Left kidney (tissue), 8 donors: ENCODE data around the gene NEK5. TPM values are rescaled to one million over a fixed set of nuclear protein-coding genes. Genes with fewer than 3 reads are reported as not detected.
"Not testable (repeated sequence)": the region's sequence is repeated elsewhere in the genome, so short reads cannot be mapped to it uniquely, and the experiment has no call there.

Experiments used
- DNase-seq: peaks from one replicate; pipeline ENCODE4 v3.0.0-alpha.2; 2013
- long read RNA-seq, 8 donors: transcript quantifications; one replicate each; lab custom pipeline, GENCODE V29; 2026
- polyA plus RNA-seq: library from polyadenylated mRNA; unstranded; fragments of 120-200 nt; gene quantifications from one replicate; pipeline ENCODE4 v1.2.1, GENCODE V29; 2013; ENCODE audit not compliant: insufficient read length

Gene NEK5, protein sequence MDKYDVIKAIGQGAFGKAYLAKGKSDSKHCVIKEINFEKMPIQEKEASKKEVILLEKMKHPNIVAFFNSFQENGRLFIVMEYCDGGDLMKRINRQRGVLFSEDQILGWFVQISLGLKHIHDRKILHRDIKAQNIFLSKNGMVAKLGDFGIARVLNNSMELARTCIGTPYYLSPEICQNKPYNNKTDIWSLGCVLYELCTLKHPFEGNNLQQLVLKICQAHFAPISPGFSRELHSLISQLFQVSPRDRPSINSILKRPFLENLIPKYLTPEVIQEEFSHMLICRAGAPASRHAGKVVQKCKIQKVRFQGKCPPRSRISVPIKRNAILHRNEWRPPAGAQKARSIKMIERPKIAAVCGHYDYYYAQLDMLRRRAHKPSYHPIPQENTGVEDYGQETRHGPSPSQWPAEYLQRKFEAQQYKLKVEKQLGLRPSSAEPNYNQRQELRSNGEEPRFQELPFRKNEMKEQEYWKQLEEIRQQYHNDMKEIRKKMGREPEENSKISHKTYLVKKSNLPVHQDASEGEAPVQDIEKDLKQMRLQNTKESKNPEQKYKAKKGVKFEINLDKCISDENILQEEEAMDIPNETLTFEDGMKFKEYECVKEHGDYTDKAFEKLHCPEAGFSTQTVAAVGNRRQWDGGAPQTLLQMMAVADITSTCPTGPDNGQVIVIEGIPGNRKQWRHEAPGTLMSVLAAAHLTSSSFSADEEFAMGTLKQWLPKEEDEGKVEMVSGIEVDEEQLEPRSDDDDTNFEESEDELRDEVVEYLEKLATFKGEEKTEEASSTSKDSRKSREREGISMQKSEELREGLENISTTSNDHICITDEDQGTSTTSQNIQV
- polyA plus RNA-seq = 7.1 TPM
- long read RNA-seq, donor 1 = 0 reads
- long read RNA-seq, donor 2 = 0 reads
- long read RNA-seq, donor 3 = 0 reads
- long read RNA-seq, donor 4 = 0 reads
- long read RNA-seq, donor 5 = 0 reads
- long read RNA-seq, donor 6 = 0 reads
- long read RNA-seq, donor 7, full-length matches to known transcripts = 1 of 1 reads
- long read RNA-seq, donor 7, partial matches to known transcripts = 0 of 1 reads
- long read RNA-seq, donor 7, other reads (novel, unspliced or antisense) = 0 of 1 reads
- long read RNA-seq, donor 8 = 0 reads

DNA sequence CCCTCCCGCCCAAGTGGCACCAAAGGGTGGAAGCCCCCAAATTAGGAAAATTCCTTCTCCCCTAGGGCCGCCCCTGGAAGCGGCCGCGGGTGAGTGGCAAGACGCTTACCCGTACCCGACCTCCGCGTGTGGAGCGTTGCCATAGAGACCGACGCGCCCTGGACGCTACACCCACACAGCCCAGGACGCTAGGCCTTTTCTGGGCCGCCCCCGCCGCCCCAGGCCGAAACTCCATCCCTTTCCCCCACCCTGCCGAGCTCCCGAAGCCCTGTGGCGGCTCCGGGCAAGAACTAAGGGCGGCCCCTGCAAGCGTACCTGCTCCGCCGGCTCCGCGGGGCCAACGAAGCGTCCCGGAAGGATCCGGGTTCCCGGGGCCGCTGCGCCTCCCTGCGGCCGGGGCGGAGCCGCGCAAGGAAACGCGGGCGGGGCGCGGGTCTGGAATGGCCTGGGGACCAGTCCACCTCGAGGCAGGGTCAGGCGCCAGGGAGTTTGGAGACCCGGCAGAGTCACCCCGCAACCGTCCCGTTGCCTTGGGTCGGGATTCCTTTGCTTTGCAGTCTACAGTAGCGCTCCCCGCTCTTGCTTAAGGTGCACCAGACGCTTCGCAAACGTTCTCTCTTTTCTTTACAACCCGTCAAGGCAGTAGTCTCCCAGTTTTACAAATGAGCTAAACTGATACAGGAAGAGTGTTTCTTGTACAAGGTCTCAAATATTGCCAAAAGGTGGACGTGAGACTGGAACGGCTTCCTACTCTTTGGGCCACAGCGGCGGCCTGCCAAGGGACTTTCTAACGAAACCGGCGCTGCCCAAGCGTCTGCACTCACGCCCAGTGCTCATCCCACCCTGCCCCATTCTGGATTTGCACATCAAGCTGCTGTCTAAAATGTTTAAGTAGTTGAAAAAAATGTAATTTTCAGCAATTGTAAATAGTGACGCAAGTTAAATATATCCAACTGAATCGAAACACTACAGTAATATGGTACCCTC, at the start of gene NEK5:
Gene NEK5 (minus strand): TSS at position 360 of the 987 bp plus-strand sequence. CDS start 1,591 bp downstream, outside the sequence.
- DNase-seq = peak; percentile 72

DNA sequence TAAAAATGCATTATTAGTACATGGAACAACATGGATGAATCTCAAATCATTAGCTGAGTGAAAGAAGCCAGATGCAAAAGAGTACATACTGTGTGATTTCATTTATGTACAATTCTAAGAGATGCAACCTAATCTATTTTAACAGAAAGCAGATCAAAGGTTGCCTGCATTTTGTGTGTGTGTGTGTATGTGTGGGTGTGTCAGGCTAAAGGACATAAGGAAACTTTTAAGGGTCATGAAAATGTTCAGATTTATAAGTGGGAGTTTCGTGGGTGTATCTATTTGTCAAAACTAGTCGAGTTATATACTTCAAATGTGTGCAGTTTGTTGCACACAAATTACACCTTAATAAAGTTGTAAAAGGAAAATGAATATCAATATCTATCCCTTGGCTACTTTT, 48.4 kb upstream of the NEK5 start:
- no peak for DNase-seq

DNA sequence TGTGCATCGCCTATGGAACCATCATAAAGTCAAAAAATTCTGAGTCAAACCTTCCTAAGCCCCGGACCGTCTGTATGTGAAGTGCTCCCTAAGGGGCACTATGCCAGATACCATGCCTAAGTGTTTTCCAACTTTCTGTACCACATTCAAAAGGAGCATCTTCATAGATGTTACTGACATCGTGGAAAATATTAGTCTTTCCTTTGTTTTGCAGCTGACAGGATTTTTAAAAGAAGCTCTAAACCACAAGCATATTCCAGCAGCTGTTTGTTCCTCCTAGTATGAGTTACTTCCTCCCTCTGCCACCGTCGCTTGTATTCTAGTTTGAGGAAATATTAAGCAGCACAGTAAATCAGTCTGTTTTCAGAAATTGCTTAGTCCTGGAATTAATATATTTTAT, 45.1 kb upstream of the NEK5 start:
- not testable (repeated sequence) for DNase-seq

DNA sequence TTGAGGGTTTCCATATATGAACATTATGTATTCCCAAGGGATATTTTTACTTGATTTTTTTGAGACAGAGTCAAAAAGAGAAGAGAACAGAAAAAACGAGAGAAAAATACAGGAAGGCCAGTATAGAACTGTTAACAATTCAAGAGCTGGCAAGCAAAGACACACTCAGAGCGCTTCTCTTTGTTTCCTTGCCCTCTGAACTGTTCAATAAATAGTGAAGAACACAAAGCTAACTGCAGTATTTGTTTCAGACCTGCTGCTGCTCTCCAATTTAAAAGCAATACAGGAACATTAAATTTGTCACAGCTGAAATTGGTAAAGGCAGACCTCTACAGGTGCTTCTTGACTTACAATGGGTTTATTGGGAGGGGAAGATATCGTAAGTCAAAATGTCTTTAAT, 44.5 kb upstream of the NEK5 start:
- DNase-seq = no peak

DNA sequence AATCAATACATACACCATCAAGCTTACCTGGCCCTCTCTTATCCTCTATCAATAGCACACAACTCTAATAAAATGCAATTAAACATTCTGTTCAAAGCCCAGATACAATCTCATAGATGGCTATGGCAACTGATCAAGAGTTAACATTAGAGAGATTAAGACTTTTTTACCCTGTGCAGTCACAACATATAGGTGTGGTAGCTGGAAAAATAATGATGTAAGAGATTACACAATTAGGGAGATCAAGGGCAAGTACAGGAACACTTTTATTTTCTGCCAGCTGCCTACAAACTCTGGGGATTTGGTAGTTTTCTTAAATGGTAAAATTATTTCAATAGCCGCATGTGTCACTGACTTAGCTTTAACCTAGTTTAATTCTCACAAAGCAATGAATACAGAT, 42.8 kb upstream of the NEK5 start:
- DNase-seq = not testable (repeated sequence)

DNA sequence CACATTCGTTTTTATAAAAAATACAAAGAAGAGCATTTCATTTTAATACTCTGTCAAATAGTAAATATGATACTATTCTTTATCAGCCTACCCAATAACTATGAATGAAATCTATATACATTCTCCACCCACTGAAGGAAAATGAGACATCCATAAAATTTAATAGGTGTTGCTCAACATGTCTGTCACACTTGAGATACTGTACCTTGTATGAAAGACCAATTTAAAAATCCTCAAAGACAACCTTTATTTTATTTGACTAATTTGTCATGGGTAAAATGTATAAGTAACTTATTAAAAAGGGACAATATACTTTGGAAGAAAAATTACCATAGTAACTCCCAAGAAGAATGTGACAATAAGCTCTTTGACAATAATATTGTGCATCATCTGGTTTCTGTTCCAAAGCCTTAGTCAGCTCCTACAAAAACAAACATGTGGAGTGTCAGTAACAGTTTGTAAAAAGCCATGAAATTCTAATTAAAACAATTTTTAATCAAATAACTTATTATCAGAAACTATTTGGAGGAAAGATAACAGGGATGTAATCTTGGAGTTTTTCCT, 42.0 kb upstream of the NEK5 start:
- not testable (repeated sequence) for DNase-seq

DNA sequence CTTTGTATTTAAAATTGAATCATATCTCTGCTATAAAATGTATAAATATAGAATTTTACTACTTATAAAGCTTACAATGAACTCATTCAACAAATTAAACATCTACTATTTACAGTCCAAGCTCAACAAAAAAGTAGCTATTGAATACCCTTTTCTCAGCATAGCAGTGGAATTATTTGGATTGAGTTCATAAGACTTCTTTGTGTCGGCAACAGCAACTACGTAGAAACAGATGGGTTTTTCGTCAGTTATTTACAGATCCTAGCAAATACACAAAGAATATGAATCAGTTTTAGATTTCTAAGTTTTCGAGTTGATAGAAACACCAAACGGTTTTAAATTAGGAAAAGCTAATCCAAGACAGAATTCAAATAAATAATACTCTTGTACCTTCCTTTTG, 41.0 kb upstream of the NEK5 start:
- DNase-seq = no peak

DNA sequence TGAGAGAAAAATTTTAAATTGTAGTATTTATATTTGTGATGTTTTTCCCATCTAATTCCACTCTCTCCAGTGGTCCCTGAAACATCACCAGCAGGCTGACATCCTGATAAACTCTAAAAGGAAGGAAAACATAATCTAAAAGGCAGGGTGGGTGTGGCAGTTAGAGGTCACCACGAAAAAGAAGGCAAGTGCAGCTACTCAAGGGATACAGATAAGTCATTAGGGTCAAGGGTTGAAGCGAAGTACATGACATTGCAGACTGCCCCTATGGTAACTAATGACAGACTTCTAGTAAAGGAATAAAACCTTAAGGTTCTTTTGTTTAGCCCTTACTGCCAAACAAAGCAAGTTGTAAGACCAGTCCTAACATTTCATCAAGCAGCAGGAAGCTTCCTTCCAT, 36.5 kb upstream of the NEK5 start:
- DNase-seq = no peak

DNA sequence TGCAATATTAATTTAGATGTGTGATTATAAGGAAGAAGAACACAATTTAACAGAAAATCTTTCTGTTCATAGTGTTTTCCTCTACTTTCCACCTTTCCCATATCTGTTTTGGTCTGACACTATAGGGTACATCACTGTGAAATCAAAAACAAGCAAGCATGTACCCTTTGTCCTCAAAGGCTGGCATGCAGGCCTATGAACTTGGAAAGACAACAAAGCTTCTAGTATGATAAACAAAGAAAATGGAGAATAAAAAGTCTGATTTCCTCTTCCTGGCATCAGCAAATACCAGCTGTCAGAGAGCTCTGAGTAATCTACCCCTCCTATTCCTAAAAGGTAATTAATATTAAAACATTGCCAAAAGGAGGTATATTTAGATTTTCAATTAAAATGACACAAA, 36.1 kb upstream of the NEK5 start:
- DNase-seq = no peak

DNA sequence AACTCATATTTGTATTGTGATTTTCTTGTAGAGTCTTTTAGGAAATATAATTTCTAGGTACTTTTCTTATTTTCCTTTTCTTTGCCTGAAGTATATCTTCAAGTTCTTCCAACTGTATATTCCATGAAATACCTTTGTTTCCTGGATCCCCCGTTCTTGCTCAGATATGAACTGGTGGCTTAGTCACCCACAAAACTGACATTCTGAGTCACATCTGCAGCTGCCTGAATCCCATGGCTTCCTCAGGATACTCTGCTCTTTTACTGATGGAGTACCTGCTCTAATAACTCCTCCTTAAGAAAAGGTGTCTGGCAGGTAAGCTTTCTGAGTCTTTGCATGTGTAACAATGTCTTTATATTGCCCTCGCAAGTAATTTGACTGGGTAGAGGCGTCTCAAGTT, 35.0 kb upstream of the NEK5 start:
- not testable (repeated sequence) for DNase-seq

DNA sequence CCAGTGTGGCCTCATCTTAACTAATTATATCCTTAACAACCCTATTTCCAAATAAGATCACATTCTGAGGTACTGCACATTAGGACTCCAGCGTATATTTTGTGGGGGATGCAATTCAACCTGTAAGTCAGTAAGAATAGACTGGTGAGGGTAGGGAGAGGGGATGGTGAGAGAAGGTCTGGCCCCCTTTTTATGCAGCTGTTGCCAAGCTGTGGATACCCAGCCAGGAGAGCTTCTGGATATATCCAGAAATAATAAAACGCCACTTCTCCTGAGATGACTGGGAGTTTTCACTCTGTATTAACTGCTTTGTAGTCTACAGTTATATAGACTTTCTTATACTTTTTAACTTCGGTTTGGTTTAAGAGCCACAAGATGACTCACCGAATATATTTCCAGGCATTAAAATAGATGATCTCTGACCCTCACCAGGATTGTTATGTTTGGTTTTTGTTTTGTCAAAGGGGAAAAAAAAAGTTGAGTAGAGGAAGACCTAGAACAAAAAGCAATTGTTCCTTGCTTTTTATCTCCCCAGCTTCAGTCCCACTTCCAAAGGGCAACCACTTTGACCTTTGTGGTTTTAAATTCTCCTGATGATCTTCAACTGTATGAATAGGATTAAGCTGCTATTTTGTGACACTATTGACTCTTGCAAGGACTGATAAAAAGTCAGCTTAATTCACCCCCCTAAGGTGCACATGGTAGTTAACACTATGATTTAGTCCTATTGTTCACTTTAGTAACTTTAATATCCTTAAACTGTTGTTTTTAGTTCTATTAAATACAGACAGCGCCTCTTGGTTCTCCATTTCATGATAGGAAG, 33.6 kb upstream of the NEK5 start:
- no peak for DNase-seq

DNA sequence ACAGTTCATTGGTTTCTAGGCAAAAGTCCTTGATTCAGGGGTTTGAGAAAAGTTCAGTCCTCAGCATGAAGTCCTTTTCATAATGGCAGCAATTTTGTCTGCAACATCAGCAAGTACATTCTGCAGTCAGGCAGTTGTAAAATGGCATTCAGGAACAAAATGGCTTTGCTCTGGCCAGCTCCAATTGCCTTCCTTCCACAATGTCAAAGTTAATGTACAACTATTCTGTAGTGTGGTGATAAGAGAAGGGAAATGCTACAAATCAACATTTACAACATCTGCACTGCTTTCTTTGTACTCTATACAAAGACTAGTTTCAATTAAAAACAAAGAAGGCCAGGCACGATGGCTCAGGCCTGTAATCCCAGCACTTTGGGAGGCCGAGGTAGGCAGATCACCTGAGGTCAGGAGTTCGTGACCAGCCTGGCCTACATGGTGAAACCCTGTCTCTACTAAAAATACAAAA, 32.3 kb upstream of the NEK5 start:
- DNase-seq = no peak

DNA sequence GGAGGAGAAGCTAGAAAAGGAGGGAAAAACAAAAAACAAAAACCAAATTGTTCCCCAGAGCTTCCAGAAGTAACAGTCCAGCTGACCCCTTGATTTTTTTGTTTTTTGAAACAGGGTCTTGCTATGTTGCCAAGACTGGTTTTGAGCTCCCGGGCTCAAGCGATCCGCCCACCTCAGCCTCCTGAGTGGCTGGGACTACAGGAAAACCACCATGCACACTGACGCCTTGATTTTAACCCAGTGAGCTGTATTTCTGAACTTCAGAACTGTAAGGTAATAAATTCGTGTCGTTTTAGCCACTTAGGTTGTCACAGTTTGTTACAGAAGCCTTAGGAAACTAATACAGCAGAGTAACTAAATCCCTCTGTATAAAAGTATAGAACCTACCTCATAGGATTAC, 31.6 kb upstream of the NEK5 start:
- DNase-seq = no peak

DNA sequence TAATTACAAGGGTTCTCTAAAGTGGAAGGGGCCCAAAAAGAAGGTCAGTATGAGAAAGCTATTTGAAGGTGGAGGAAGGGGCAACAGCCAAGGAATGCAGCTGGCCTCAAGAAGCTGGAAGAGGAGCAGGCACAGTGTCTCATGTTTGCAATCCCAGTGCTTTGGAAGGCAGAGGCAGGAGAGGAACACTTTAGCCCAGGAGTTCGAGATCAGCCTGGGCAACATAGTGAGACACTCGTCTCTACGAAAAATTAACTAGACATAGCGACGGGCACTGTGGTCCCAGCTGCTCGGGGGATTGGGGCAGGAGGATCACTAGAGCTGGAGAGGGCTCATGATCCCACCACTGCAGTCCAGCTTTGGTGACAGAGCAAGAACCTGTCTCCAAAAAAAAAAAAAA, 31.2 kb upstream of the NEK5 start:
- no peak for DNase-seq

DNA sequence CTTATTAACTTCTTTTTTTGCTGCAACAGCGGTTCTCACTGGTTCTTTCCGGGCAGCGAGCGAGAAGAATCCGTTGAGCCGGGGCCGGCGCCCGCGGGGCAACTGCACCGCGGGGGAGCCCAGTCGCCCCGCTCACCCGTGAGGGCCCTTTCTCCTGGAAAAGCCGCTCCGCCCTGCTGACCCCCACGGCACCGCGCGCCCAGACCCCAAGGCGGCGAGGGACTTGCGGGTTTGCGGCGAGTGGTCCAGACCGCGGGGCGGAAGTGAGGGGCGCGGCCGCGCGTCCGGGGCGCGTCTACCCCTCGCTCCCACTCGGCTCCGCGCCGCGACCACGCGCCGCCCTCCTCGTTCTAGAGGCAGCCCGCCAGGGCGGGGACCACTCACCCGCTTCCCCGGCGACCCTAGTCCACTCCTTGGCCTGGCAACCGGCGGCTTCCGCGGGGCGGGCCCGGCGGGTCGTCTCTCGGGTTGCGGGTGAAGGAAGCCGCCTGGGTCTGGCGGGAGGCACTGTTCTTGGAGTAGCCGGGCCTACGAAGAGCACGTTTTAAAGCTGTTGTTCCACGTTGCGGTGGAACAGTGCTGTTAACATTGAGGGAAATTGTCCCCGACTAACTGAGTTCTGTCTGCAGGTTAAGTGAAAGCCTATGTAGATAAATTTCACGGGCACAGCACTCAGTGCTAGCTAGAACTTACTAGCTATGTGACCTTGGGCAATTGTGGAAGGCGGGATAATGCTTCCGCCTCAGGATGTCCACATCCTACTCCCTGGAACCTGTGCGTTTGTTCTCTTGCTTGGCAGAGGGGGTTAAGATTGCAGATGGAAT, 30.5 kb upstream of the NEK5 start, which contains the start of gene NEK3:
Gene NEK3 (minus strand): TSS at position 439 of the 824 bp plus-strand sequence. CDS start 3,406 bp downstream, outside the sequence.
- DNase-seq = peak; percentile 75

DNA sequence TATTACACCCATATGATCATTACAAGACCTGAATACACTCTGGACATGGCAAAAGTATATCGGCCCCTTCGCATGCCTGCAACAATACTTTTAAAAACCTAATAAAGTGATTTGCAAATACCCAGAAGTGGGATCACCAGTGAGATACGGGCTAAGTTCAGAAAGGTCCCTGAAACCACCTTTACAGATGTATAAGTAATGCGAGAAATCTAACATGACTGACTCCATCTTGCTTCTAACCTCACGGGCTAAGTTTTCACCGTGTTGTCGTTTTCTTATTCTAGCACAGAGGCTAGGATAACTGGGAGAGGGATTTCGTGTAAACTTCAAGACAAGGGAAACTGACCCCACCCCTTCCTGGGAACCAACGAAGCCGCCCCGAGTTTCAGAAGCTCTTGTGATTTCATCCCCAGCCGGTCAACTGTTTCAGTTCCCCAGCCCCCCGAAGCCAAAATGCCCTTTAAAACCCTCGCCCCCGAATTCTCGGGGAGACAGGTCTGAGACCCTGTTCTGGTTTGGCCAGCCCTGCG, 29.8 kb upstream of the NEK5 start:
- DNase-seq = no peak

DNA sequence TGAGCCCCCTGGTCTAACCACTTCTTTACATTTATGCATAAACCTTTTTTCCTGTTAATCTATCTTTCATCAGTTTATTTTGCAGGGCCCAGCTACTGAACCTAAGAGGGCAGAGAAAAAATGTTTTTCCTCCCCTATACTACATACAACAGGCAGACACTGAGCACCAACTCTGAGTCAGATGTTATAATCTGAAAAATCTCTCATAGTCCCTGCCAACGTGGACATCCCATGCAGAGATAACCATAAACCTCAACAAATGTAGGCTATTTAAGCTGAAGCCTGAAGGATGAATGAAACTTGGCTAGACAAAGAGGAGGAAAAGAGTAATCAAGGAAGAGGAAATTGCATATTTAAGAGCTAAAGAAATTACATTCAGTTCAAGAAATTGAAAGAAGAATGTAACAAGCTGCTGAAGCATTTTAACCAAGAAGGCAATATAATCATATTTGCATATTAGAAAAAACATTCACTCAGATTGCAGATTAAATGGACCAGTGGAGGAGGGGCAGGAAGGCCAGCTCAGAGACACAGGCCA, 27.9 kb upstream of the NEK5 start:
- no peak for DNase-seq

DNA sequence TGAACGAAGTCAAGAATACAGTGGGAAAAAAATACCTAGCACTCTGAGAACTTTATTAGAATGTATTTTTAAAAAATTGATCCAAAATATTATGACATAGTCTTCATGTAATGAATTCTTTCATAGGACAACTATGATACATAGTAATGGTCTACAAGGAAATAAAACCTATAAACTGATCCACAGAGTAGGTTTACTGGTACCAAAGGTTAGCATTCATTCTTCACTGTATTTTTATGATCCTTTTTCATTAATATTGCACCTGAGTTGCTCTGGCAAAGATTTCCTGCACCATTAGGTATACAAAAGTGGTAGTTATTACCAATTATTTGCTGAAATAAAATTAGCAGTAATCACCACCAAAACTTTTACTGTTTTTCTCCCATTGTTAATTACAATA, 26.3 kb upstream of the NEK5 start:
- no peak for DNase-seq
